Kidney (tissue), 14 donors: ENCODE results near the gene CEP43. TPM values are rescaled to one million over a fixed set of nuclear protein-coding genes. Genes with fewer than 3 reads are reported as not detected.

Experiments
- DNase-seq, 5 donors: peaks; one replicate each; pipeline ENCODE4 v3.0.0-alpha.2; 2013 to 2020
- FAIRE-seq: peaks from 2 replicates; lab custom pipeline; 2012; peaks lifted over from hg19 to GRCh38; lab: Jason Lieb, UNC
- H3K27ac ChIP-seq, 2 donors: one replicate each; pipeline ENCODE4 v1.7.0; 2013; ENCODE audit warnings: low read depth in 2 of 2, low read length in 2 of 2, inconsistent platforms in 1 of 2
- H3K27me3 ChIP-seq: one replicate; pipeline ENCODE4 v1.7.1; 2013; ENCODE audit warnings: low read length, inconsistent platforms; ENCODE audit not compliant: control insufficient read depth, insufficient read depth
- H3K36me3 ChIP-seq, 3 donors: one replicate each; pipeline versions ENCODE4 v1.7.0 to v1.7.1; 2013; ENCODE audit warnings: low read length in 3 of 3, control low read depth in 1 of 3, inconsistent platforms in 1 of 3; ENCODE audit not compliant: insufficient read depth in 3 of 3, control insufficient read depth in 2 of 3
- H3K4me1 ChIP-seq, 3 donors: one replicate each; pipeline versions ENCODE4 v1.7.0 to v1.7.1; 2013; ENCODE audit warnings: low read length in 3 of 3, inconsistent platforms in 1 of 3, low read depth in 1 of 3; ENCODE audit not compliant: control insufficient read depth in 2 of 3, insufficient read depth in 2 of 3
- H3K4me3 ChIP-seq, 3 donors: one replicate each; pipeline versions ENCODE4 v1.7.0 to v1.8.1; 2013; ENCODE audit warnings: low read length in 3 of 3, control low read depth in 1 of 3, inconsistent platforms in 1 of 3
- H3K9ac ChIP-seq, 3 donors: one replicate each; pipeline versions ENCODE4 v1.7.0 to v1.7.1; 2013; ENCODE audit warnings: low read length in 3 of 3, control low read depth in 1 of 3, inconsistent platforms in 1 of 3
- H3K9me3 ChIP-seq, 3 donors: one replicate each; pipeline versions ENCODE4 v1.7.0 to v1.7.1; 2013; ENCODE audit warnings: low read length in 3 of 3, control low read depth in 1 of 3, inconsistent platforms in 1 of 3; ENCODE audit not compliant: control insufficient read depth in 2 of 3, insufficient read depth in 1 of 3
- CTCF ChIP-seq: IDR thresholded peaks from 3 replicates; pipeline ENCODE4 v1.5.1; 2012; ENCODE audit warnings: mild to moderate bottlenecking, moderate library complexity, borderline replicate concordance; ENCODE audit not compliant: insufficient read depth; ENCODE audit errors: extremely low read depth
- intact Hi-C: fragments of 100-400 bp; cut with DNase I; formaldehyde crosslinking; loops from one replicate; pipeline ENCODE4 v1.11.1; 2022
- polyA plus RNA-seq: library from polyadenylated mRNA; stranded (reverse); fragments of 350-450 nt; fragmentation: Illumina TruSeq; extraction: RNeasy Lipid Tissue Mini Kit (QIAGEN cat#74804); gene quantifications from one replicate; pipeline ENCODE4 v1.2.3, GENCODE V29; 2014; ENCODE audit warnings: low read depth, low replicate concordance; ENCODE audit not compliant: insufficient read depth
- total RNA-seq: library from RNA; stranded (reverse); fragmentation: NEBNext Ultra II Directional; extraction: Animal tissue kit (Norgen Biotek cat#: 25700); gene quantifications from one replicate; pipeline ENCODE4 v1.2.1, GENCODE V29; 2021
- donor health status: control.
- donor health status: control.
- donor health status: control.
- donor health status: control.
- donor health status: control.
- donor health status: DM: yes; HTN: yes; CAD: no.
- donor health status: Normal renal cell carcinoma (clear cell type).

CEP43 gene
- total and polyA plus RNA-seq, 2 donors from 2014 or later, result 17.8 to 17.9 TPM

GRCh38 chr6:166969390-166970002, 29.7 kb upstream of the CEP43 start:
- DNase-seq (no peak), FAIRE-seq (no peak)
- Histone ChIP-seq H3K36me3 (no peaks in the 10 kb centered on the region), H3K9ac (no peak overlapping the region), H3K4me3 (no peak overlapping the region), H3K27me3 (no peaks in the 10 kb centered on the region), H3K27ac (no peak overlapping the region), H3K9me3 (no peaks in the 10 kb centered on the region), H3K4me1 (no peaks in the 10 kb centered on the region)
- intact Hi-C loops, result no loop called here
- no peak for TF ChIP-seq CTCF

- intact Hi-C loops, result no loop called here
- Histone ChIP-seq H3K27me3 (no peaks in the 10 kb centered on the region), H3K4me3 (no peak overlapping the region), H3K9ac (no peak overlapping the region), H3K4me1 (no peaks in the 10 kb centered on the region), H3K36me3 (no peaks in the 10 kb centered on the region), H3K9me3 (no peaks in the 10 kb centered on the region), H3K27ac (no peak overlapping the region)
- no peak for TF ChIP-seq CTCF
- DNase-seq (no peak), FAIRE-seq (no peak)
Measured at GRCh38 chr6:166970091-166970490, 29.1 kb upstream of the CEP43 start.

GRCh38 chr6:166970776-166971175, 28.4 kb upstream of the CEP43 start:
- no peak overlapping the region for H3K4me3 ChIP-seq
- intact Hi-C loops, result no loop called here
- H3K9ac ChIP-seq, result no peak overlapping the region
- H3K9me3 ChIP-seq, result no peaks in the 10 kb centered on the region
- no peaks in the 10 kb centered on the region for H3K27me3 ChIP-seq
- no peak for FAIRE-seq
- H3K36me3 ChIP-seq, result no peaks in the 10 kb centered on the region
- H3K4me1 ChIP-seq, result no peaks in the 10 kb centered on the region
- no peak for TF ChIP-seq CTCF
- DNase-seq, result no peak
- no peak overlapping the region for H3K27ac ChIP-seq

GRCh38 chr6:166971271-166971670, 27.9 kb upstream of the CEP43 start:
- no peaks in the 10 kb centered on the region for H3K4me1 ChIP-seq
- no peaks in the 10 kb centered on the region for H3K36me3 ChIP-seq
- H3K27ac ChIP-seq, result no peak overlapping the region
- intact Hi-C loops, result no loop called here
- no peak for DNase-seq
- H3K27me3 ChIP-seq, result no peaks in the 10 kb centered on the region
- FAIRE-seq, result no peak
- no peak for TF ChIP-seq CTCF
- H3K4me3 ChIP-seq, result no peak overlapping the region
- H3K9ac ChIP-seq, result no peak overlapping the region
- H3K9me3 ChIP-seq, result no peaks in the 10 kb centered on the region
